ENCODE results near the gene PRKCQ.

Gene PRKCQ

DNA sequence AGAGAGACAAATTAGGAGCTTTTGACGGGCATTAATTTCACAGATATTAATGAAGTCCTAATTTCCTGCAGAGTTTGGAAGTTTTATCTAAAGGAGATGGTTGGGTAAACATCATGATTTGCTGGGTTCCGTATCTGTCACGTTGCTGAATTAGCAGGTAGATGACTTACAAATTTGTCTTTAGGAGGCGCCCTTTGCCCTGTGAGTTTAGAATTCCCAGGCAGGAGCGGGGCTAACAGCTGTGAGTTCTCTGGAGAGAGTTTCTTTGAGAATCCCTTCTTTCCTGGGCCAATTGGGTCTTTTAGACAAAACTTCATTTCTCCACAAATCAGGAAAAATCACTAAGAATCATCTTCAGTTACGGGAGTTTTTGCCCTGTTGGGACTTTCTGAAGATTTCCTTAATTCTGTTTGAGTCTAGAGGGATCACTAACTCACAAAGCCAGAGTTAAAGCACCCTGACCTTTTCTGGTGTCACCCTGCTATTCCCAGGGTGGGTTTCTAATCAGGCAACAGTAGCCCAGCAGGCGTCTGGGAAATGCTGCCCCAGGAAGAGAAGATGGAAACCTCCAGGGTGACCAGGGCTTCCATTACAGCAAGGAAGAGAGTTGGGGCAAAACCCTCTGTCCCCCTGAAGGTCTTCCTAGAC lies 63.7 kb downstream of the PRKCQ start:
- no peak for DNase-seq (ENCODE audit: low read depth in 1 of 2, low spot score in 1 of 2)
- TF ChIP-seq GABPA (IDR thresholded peaks at IDR 0.05; ENCODE audit: low read depth) (no peak), POLR2AphosphoS5 (IDR thresholded peaks at IDR 0.05; ENCODE audit: low read depth) (no peak), SPI1 (IDR thresholded peaks at IDR 0.05; ENCODE audit: borderline replicate concordance, low read depth) (no peak)
- TF ChIP-seq, protein P1, sequence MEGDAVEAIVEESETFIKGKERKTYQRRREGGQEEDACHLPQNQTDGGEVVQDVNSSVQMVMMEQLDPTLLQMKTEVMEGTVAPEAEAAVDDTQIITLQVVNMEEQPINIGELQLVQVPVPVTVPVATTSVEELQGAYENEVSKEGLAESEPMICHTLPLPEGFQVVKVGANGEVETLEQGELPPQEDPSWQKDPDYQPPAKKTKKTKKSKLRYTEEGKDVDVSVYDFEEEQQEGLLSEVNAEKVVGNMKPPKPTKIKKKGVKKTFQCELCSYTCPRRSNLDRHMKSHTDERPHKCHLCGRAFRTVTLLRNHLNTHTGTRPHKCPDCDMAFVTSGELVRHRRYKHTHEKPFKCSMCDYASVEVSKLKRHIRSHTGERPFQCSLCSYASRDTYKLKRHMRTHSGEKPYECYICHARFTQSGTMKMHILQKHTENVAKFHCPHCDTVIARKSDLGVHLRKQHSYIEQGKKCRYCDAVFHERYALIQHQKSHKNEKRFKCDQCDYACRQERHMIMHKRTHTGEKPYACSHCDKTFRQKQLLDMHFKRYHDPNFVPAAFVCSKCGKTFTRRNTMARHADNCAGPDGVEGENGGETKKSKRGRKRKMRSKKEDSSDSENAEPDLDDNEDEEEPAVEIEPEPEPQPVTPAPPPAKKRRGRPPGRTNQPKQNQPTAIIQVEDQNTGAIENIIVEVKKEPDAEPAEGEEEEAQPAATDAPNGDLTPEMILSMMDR (IDR thresholded peaks at IDR 0.05; ENCODE audit: insufficient read depth, low read length): no peak
- TF ChIP-seq, protein P2, sequence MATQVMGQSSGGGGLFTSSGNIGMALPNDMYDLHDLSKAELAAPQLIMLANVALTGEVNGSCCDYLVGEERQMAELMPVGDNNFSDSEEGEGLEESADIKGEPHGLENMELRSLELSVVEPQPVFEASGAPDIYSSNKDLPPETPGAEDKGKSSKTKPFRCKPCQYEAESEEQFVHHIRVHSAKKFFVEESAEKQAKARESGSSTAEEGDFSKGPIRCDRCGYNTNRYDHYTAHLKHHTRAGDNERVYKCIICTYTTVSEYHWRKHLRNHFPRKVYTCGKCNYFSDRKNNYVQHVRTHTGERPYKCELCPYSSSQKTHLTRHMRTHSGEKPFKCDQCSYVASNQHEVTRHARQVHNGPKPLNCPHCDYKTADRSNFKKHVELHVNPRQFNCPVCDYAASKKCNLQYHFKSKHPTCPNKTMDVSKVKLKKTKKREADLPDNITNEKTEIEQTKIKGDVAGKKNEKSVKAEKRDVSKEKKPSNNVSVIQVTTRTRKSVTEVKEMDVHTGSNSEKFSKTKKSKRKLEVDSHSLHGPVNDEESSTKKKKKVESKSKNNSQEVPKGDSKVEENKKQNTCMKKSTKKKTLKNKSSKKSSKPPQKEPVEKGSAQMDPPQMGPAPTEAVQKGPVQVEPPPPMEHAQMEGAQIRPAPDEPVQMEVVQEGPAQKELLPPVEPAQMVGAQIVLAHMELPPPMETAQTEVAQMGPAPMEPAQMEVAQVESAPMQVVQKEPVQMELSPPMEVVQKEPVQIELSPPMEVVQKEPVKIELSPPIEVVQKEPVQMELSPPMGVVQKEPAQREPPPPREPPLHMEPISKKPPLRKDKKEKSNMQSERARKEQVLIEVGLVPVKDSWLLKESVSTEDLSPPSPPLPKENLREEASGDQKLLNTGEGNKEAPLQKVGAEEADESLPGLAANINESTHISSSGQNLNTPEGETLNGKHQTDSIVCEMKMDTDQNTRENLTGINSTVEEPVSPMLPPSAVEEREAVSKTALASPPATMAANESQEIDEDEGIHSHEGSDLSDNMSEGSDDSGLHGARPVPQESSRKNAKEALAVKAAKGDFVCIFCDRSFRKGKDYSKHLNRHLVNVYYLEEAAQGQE (IDR thresholded peaks at IDR 0.05; ENCODE audit: insufficient replicate concordance, low read depth): no peak

DNA sequence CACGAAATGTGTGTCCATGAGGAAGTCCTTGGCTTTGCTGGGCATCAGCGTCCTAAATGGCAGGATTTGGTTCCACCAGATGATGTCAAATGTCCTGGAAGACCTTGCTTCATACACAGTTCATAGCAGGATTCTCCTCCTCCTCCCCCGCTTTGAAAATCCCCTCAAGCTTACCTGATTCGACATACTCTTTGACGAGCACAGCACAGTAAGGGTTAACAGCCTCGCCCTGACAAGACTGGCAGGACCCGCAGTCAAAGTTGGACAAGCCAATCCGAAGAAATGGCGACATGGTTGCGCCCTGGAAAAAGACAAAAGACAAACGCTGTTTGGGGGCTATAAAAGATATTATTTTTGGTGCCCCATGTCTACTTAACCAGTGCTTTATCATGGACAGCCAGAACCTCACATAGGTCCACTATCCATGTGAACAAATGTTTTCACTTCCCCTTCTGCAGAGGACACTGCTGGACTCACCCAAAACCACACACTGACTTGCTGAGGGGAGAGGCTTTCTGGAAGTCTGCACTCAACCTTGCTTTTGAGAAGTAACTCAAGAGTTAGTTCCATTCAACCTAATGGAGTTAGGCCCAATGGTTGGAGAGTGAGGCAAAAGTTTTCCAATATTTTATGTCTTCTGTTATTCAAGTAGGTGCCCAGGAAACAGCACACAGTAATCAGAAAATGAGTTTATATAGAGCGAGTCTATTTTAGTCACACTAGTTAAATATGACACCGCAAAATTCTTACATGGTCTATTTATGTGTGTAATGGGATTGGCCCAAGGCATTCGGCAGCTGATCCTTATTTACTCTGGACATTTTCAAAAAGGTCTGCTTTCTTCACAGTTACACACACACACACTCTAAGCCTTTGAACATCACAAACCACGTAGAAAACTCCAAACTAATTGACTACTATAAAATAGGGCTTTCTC lies 65.0 kb downstream of the PRKCQ start:
- DNase-seq (ENCODE audit: low read depth in 1 of 2, low spot score in 1 of 2): no peak
- no peak overlapping the region for H3K4me3 ChIP-seq (replicated peaks; ENCODE audit: insufficient read depth, low read length)
- H3K27ac ChIP-seq (replicated peaks): no peak overlapping the region
- no peak for TF ChIP-seq GABPA (IDR thresholded peaks at IDR 0.05; ENCODE audit: low read depth)
- no peak for TF ChIP-seq POLR2AphosphoS5 (IDR thresholded peaks at IDR 0.05; ENCODE audit: low read depth)
- H3K27me3 ChIP-seq (ENCODE audit: insufficient read depth, poor library complexity, severe bottlenecking): no peaks in the 10 kb centered on the region

More for the DNA sequence above, 63.7 kb downstream of the PRKCQ start:
- Histone ChIP-seq H3K27me3 (ENCODE audit: insufficient read depth, poor library complexity, severe bottlenecking) (no peaks in the 10 kb centered on the region), H3K27ac (replicated peaks) (no peak overlapping the region), H3K4me3 (replicated peaks; ENCODE audit: insufficient read depth, low read length) (no peak overlapping the region)

DNA sequence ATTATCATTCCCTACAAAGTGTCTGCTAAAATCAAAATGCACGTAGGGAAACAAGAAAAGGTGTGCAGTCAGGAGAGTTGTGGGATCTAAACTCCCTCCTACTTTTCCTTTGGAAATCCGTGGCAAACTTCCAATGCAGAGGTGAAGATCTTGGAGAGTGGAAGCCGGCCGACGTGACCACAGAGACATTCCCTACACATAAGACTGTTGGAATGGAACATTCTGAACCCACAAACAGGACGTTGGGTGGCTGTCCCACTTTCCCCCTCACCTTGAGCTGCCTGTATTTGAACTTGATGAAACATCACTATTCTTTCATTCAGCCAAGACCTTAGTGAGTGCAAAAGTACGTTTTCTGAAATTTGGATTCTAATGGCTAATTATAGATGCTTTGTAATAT lies 65.9 kb downstream of the PRKCQ start:
- DNase-seq (ENCODE audit: low read depth in 1 of 2, low spot score in 1 of 2): no peak
- H3K4me3 ChIP-seq (replicated peaks; ENCODE audit: insufficient read depth, low read length): no peak overlapping the region
- H3K27ac ChIP-seq (replicated peaks): no peak overlapping the region
- no peaks in the 10 kb centered on the region for H3K27me3 ChIP-seq (ENCODE audit: insufficient read depth, poor library complexity, severe bottlenecking)
- no peak for TF ChIP-seq SPI1 (IDR thresholded peaks at IDR 0.05; ENCODE audit: borderline replicate concordance, low read depth)
- TF ChIP-seq, protein P2 (IDR thresholded peaks at IDR 0.05; ENCODE audit: insufficient replicate concordance, low read depth): no peak
- TF ChIP-seq, protein P1 (IDR thresholded peaks at IDR 0.05; ENCODE audit: insufficient read depth, low read length): no peak
- TF ChIP-seq GABPA (IDR thresholded peaks at IDR 0.05; ENCODE audit: low read depth): no peak
- no peak for TF ChIP-seq POLR2AphosphoS5 (IDR thresholded peaks at IDR 0.05; ENCODE audit: low read depth)

DNA sequence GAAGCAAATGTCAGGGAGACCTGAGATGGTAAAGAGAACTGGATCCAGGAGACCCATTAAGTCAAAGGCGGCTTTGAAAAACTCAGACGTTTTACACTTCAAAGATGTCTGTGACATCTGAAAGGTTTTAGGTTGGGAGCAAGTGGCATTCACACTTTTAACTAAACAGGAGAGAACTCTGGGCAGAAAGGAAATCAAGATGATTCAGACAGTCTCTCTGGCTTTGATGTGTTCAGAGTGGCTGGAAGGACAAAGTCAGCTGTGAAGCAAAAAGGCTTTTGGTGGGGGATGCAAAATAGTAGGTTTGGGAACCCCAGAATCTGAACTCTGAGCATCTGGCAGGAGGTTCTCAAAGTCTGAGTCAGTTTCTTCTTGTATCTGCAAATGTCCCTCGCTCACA lies 66.6 kb downstream of the PRKCQ start:
- Histone ChIP-seq H3K4me3 (replicated peaks; ENCODE audit: insufficient read depth, low read length) (no peak overlapping the region), H3K27me3 (ENCODE audit: insufficient read depth, poor library complexity, severe bottlenecking) (no peaks in the 10 kb centered on the region), H3K27ac (replicated peaks) (no peak overlapping the region)
- TF ChIP-seq SPI1 (IDR thresholded peaks at IDR 0.05; ENCODE audit: borderline replicate concordance, low read depth) (no peak), GABPA (IDR thresholded peaks at IDR 0.05; ENCODE audit: low read depth) (no peak), POLR2AphosphoS5 (IDR thresholded peaks at IDR 0.05; ENCODE audit: low read depth) (no peak)
- TF ChIP-seq, protein P1 (IDR thresholded peaks at IDR 0.05; ENCODE audit: insufficient read depth, low read length): no peak
- TF ChIP-seq, protein P2 (IDR thresholded peaks at IDR 0.05; ENCODE audit: insufficient replicate concordance, low read depth): no peak
- DNase-seq (ENCODE audit: low read depth in 1 of 2, low spot score in 1 of 2): no peak

All from HL-60 (cell line).